DMS53 treated with DMSO at 0.1 percent for 48 hours (cell line): ENCODE data around the gene TBC1D26.
"Not testable (repeated sequence)": the region's sequence is repeated elsewhere in the genome, so short reads cannot be mapped to it uniquely, and the experiment has no call there.

ENCODE experiments used
- DNase-seq: peaks from one replicate; lab custom pipeline; 2025; ENCODE audit not compliant: unreplicated experiment; lab: John Stamatoyannopoulos, UW

The TBC1D26 gene

DNA sequence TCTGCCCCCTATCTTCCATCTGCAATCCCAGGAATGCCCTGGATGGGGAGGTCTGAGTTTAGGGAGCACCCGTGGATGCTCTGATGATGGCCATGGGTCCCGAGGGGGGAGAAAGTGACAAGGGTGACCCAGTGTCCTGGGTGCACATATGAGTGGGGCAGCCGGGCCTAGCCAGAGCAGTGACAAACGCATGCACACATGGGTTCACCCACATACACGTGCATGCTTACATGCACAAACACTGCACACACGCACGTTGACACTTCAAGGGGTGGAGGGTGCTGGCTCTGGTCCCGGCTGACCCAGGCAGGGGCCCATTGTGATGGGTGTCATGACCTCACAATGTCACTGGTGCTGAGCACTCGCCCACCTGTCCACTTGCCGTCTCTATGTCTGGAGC, at the start of gene TBC1D26:
Gene TBC1D26, plus strand, starts transcription at position 384 of the 400 bp plus-strand sequence. CDS start 3,066 bp downstream, outside the sequence.
- not testable (repeated sequence) for DNase-seq

DNA sequence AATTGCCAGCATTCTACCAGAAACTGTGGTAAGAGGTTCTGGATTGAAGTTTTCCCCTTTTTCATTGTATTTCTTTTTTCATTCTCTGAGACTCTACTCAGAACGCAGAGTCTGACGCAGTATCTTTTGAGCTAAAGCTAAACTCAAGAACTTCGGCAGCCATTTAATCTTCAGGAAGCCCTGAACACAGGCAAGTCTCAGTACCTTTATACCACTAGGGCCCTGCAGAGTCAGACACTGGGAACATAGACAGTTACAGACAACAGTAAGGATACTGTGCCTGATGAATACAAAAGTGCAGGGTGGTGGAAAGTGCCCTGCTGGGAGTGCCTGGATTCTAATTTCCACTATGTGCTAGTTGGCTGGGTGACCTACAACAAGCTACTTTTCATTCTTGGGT, 48.9 kb upstream of the TBC1D26 start:
- not testable (repeated sequence) for DNase-seq

- DNase-seq: peak; percentile 0
Observed at GRCh38 chr17:15683824-15684478, 48.1 kb upstream of the TBC1D26 start, which contains the start of gene TRIM16. Gene TRIM16 (minus strand): TSS chr17:15684311. CDS start chr17:15651609, 32,702 bp downstream.

GRCh38 chr17:15687494-15687893, 44.6 kb upstream of the TBC1D26 start:
- DNase-seq: not testable (repeated sequence)

- DNase-seq: not testable (repeated sequence)
Observed at GRCh38 chr17:15698967-15699366, 33.1 kb upstream of the TBC1D26 start.

DNA sequence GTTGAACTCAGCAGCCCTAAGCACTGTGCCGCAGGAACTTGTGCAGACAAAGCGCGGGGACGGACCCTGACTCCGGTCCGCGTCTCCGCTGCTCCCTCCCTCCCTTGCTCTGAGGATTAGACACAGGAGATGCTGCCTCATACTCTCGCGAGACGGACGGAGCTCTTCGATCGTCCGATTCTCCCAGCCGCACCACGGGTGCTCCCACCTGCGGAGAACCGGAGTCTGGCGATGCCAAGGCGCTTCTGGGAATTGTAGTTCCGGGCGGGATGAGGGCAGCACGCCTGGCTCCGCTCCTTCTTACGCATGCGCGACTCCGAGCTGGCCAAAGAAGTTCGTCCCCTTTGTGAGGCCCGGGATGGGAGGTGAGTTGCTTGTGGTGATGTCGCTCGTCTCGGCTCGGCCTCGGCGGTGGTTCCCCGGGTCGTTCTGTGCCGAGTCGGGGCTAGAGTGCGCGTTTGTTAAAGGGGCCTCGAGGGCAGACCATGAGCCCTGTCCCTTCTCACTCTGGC, 32.6 kb upstream of the TBC1D26 start, which contains the start of gene ZNF286A:
Gene ZNF286A, plus strand, starts transcription at position 340 of the 512 bp plus-strand sequence. CDS start 578 bp downstream, outside the sequence.
- peak; percentile 90 for DNase-seq

- DNase-seq: not testable (repeated sequence)
Observed at GRCh38 chr17:15699937-15700336, 32.1 kb upstream of the TBC1D26 start.

GRCh38 chr17:15704239-15704638, 27.8 kb upstream of the TBC1D26 start:
- DNase-seq: not testable (repeated sequence)

GRCh38 chr17:15704813-15705212, 27.3 kb upstream of the TBC1D26 start:
- not testable (repeated sequence) for DNase-seq

GRCh38 chr17:15708879-15709278, 23.2 kb upstream of the TBC1D26 start:
- not testable (repeated sequence) for DNase-seq

DNA sequence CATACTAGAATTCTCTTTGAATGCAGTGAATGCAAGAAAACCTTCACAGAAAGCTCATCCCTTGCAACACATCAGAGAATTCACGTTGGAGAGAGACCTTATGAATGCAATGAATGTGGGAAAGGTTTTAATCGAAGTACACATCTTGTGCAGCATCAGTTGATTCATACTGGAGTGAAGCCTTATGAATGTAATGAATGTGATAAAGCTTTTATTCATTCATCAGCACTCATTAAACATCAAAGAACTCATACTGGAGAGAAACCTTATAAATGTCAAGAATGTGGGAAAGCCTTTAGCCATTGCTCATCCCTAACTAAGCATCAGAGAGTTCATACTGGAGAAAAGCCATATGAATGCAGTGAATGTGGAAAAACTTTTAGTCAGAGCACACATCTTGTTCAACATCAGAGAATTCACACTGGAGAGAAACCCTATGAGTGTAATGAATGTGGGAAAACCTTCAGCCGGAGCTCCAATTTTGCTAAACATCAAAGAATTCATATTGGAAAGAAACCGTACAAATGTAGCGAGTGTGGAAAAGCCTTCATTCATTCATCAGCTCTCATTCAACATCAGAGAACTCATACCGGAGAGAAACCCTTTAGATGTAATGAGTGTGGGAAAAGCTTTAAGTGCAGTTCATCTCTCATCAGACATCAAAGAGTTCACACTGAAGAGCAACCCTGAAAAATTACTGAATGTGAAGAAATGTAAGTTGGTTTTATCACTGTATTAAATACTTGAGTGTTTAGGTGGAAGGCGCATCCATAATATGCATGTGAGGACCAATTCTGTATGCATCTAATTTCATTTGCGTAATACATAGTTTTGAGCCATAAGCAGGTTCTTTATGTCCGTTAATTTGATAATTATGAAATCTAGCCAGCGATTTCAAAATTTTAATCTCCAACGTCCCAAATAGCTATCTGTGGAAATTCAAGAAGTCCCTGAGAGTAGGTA, 15.2 kb upstream of the TBC1D26 start:
- not testable (repeated sequence) for DNase-seq

- not testable (repeated sequence) for DNase-seq
Observed at GRCh38 chr17:15730535-15730934, 1.5 kb upstream of the TBC1D26 start.

DNA sequence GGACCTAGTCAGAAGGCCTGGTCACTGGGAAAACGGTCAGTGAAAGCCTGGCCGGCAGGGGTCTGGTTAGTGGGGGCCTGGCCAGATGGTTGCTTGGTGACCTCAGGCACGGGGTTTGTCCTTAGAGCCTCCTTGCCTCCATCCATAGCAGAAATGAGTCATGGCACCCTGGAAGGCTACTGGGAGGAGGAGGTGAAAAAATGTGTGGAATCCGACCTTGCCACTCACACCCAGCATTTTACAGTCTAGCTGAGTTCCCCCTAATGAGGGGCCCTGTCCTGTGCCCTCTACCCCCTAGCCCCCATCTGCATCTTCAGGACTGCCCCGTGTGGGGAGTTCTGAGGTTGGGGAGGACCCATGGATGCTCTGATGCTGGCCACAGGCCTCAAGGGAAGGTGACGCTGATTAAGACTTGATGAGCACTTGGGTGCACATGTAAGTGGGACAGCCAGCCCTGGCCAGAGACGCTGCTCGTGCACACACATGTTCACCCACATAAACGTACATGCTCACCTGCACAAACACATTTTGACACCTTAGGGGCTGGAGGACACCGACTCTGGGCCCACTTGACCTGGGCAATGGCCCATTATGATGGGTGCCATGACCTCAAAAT, 1.2 kb downstream of the TBC1D26 start:
- DNase-seq: not testable (repeated sequence)

DNA sequence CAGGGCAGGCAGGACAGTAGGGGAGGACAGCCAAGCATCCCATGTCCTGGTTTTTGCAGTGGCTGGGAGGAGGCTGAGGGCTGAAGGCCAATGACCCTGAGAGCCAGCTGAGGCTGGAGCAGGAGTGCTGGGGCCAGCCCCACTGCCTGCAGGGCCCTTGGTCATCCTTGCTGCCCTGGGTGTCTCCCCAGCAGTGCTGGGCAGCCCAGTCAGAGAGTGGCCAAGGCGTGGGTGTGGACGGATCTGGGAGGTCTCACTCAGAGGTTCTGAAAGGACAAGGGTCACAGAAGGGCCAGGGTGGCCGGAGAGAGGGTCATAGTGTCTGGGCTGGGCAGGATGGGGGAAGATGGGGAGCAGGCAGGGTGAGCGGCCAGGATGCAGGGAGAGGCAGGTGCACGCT, 4.5 kb downstream of the TBC1D26 start:
- not testable (repeated sequence) for DNase-seq

GRCh38 chr17:15738066-15738465, 6.0 kb downstream of the TBC1D26 start:
- no peak for DNase-seq

DNA sequence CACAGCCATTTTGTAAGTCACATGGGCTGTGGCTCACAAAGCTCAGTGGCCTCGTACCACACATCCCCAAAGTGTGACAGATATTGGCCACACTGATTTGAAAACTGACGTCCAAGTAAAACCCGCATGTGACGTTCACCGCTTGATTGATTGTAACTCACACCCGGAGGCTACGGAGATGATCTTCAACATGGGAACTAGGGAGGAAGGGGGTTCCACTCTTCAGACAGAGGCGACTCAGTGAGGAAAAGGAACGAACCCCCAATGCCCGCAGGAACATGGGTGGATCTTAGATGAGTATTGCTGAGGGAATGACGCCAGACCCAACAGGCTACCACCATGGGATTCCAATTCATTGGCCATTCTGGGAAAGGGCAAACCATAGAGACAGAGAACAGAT, 7.2 kb downstream of the TBC1D26 start:
- not testable (repeated sequence) for DNase-seq

- DNase-seq: not testable (repeated sequence)
Observed at GRCh38 chr17:15740041-15740440, 8.0 kb downstream of the TBC1D26 start.

GRCh38 chr17:15740570-15741120, 8.6 kb downstream of the TBC1D26 start:
- no peak for DNase-seq

DNA sequence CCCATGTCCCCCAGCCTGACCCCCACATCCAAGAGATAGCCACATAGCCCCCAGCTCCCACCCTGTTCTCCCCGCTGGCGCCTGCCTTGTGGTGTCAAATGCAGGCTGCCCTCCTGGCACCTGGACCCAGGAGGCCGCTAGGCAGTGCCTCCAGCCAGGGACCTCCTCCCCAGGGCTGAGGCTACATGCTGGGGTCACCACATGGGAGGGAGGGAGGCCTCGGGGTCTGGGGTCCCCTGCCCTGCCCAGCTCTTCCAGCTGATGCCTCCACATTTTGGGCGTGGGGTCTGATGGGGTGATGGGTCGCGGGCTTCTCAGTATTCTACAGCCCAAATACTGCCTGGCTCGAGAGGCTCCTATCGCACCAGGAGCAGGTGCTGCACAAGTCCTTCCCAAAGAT, 9.5 kb downstream of the TBC1D26 start:
- no peak for DNase-seq

- DNase-seq: no peak
Observed at GRCh38 chr17:15742051-15742795, 10.1 kb downstream of the TBC1D26 start.
